H1 (cell line): ENCODE measurements around the gene GMPR2. TPM values are rescaled to one million over a fixed set of nuclear protein-coding genes. Genes with fewer than 3 reads are reported as not detected.

ENCODE experiments used
- CTCF ChIA-PET: fragments of 300-600 bp; sonication (Branson Sonifier 250); formaldehyde crosslinking; loops from one replicate; lab custom pipeline; 2021; ENCODE audit not compliant: partially characterized antibody; lab: Charles Lee
- POLR2A ChIA-PET: fragments of 300-600 bp; sonication (Branson Sonifier 250); formaldehyde crosslinking; loops from one replicate; lab custom pipeline; 2021; ENCODE audit warnings: inconsistent platforms; ENCODE audit not compliant: partially characterized antibody; lab: Charles Lee
- DNase-seq, 2 experiments: peaks; one replicate each; pipeline versions ENCODE4 v3.0.0 to v3.0.0-alpha.2; 2010 to 2022; ENCODE audit warnings: low spot score in 2 of 2, low read depth in 1 of 2, mixed read lengths in 1 of 2
- FAIRE-seq: peaks from 2 replicates; lab custom pipeline; 2011; peaks lifted over from hg19 to GRCh38; lab: Jason Lieb, UNC
- H2AFZ ChIP-seq: 2 replicates; pipeline ENCODE4 v1.8.1; 2012; ENCODE audit warnings: low read length, inconsistent platforms
- H2AK5ac ChIP-seq: 2 replicates; pipeline ENCODE4 v1.6.1; 2013; ENCODE audit warnings: low read depth, low read length
- H2BK120ac ChIP-seq: replicated peaks from 2 replicates; pipeline ENCODE3; 2013; ENCODE audit warnings: low read depth, low read length, inconsistent platforms
- H2BK12ac ChIP-seq: 2 replicates; pipeline ENCODE4 v1.6.1; 2013; ENCODE audit warnings: low read depth, low read length
- H2BK15ac ChIP-seq: 2 replicates; pipeline ENCODE4 v1.6.1; 2013; ENCODE audit warnings: low read length
- H2BK20ac ChIP-seq: 2 replicates; pipeline ENCODE4 v1.6.1; 2013; ENCODE audit warnings: low read length
- H2BK5ac ChIP-seq: 2 replicates; pipeline ENCODE4 v1.6.1; 2013; ENCODE audit warnings: low read depth, low read length
- H3K14ac ChIP-seq: 2 replicates; pipeline ENCODE4 v1.6.1; 2013; ENCODE audit warnings: inconsistent platforms; ENCODE audit not compliant: insufficient read length
- H3K18ac ChIP-seq: 2 replicates; pipeline ENCODE4 v1.6.1; 2013; ENCODE audit warnings: low read length; ENCODE audit errors: extremely low read depth
- H3K23ac ChIP-seq: 2 replicates; pipeline ENCODE4 v1.6.1; 2013; ENCODE audit warnings: inconsistent platforms; ENCODE audit not compliant: insufficient read length
- H3K23me2 ChIP-seq: 2 replicates; pipeline ENCODE4 v1.6.1; 2013; ENCODE audit warnings: low read depth, low read length
- H3K27ac ChIP-seq: 2 replicates; pipeline ENCODE4 v1.6.1; 2011; ENCODE audit warnings: low read depth, low read length, inconsistent platforms
- H3K27me3 ChIP-seq, 4 experiments: replicated peaks in 1 of 4; 1 replicate in 1 of 4; 2 replicates in 3 of 4; pipeline versions ENCODE4 v1.6.1 to v1.8.1; 2011 to 2013; ENCODE audit warnings: low read length in 3 of 4, mild to moderate bottlenecking in 3 of 4, inconsistent platforms in 2 of 4, mixed read lengths in 2 of 4, moderate library complexity in 1 of 4; ENCODE audit not compliant: control insufficient read depth in 3 of 4, insufficient read depth in 3 of 4; ENCODE audit errors: extremely low read depth in 1 of 4
- H3K36me3 ChIP-seq, 4 experiments: 2 replicates each; pipeline versions ENCODE4 v1.6.1 to v1.8.1; 2011 to 2013; ENCODE audit warnings: mild to moderate bottlenecking in 4 of 4, low read length in 3 of 4, moderate library complexity in 2 of 4, control low read depth in 1 of 4, inconsistent platforms in 1 of 4; ENCODE audit not compliant: insufficient read depth in 4 of 4, control insufficient read depth in 2 of 4
- H3K4ac ChIP-seq: replicated peaks from 2 replicates; pipeline ENCODE3; 2013; ENCODE audit warnings: low read length, low read depth, mixed read lengths, inconsistent platforms; ENCODE audit not compliant: insufficient read length
- H3K4me1 ChIP-seq, 4 experiments: replicated peaks in 1 of 4; 1 replicate in 1 of 4; 2 replicates in 3 of 4; pipeline versions ENCODE4 v1.6.1 to v1.8.1; 2011 to 2013; ENCODE audit warnings: low read length in 3 of 4, inconsistent platforms in 2 of 4, mixed read lengths in 1 of 4; ENCODE audit not compliant: insufficient read depth in 4 of 4, control insufficient read depth in 3 of 4
- H3K4me2 ChIP-seq, 2 experiments: 2 replicates each; pipeline versions ENCODE4 v1.6.1 to v1.8.1; 2011 to 2013; ENCODE audit warnings: low read depth in 2 of 2, low read length in 2 of 2, control low read depth in 1 of 2, inconsistent platforms in 1 of 2, mild to moderate bottlenecking in 1 of 2; ENCODE audit not compliant: insufficient read depth in 1 of 2
- H3K4me3 ChIP-seq, 4 experiments: fragments of 200-600, 300-600 bp in 1 of 4; sonication (generic), shearing (Covaris generic), sonication (Bioruptor Twin) in 1 of 4; 2 replicates each; pipeline versions ENCODE4 v1.5.1 to v1.8.1; 2011 to 2016; ENCODE audit warnings: low read length in 4 of 4, low read depth in 3 of 4, control low read depth in 2 of 4, inconsistent platforms in 2 of 4, mild to moderate bottlenecking in 2 of 4, mixed read lengths in 1 of 4, moderate library complexity in 1 of 4; ENCODE audit not compliant: insufficient read depth in 2 of 4; ENCODE audit errors: extremely low read depth in 1 of 4
- H3K56ac ChIP-seq: replicated peaks from 2 replicates; pipeline ENCODE3; 2013; ENCODE audit warnings: low read depth, mild to moderate bottlenecking, mixed read lengths, low read length, inconsistent platforms; ENCODE audit not compliant: insufficient read length
- H3K79me1 ChIP-seq: 2 replicates; pipeline ENCODE4 v1.6.1; 2013; ENCODE audit warnings: low read depth, low read length, control low read depth
- H3K79me2 ChIP-seq, 2 experiments: 2 replicates each; pipeline versions ENCODE4 v1.6.1 to v1.8.1; 2012 to 2013; ENCODE audit warnings: low read length in 2 of 2, mild to moderate bottlenecking in 2 of 2, inconsistent platforms in 1 of 2; ENCODE audit not compliant: insufficient read depth in 2 of 2, control insufficient read depth in 1 of 2
- H3K9ac ChIP-seq, 4 experiments: replicated peaks in 1 of 4; 1 replicate in 1 of 4; 2 replicates in 3 of 4; pipeline versions ENCODE4 v1.6.1 to v1.8.1; 2011 to 2013; ENCODE audit warnings: low read depth in 3 of 4, low read length in 3 of 4, control low read depth in 2 of 4, mild to moderate bottlenecking in 2 of 4, moderate library complexity in 2 of 4, inconsistent platforms in 1 of 4; ENCODE audit errors: extremely low read depth in 1 of 4
- H3K9me3 ChIP-seq, 2 experiments: 2 replicates each; pipeline versions ENCODE4 v1.6.1 to v1.8.1; 2012 to 2013; ENCODE audit warnings: mild to moderate bottlenecking in 2 of 2, moderate library complexity in 2 of 2, control low read depth in 1 of 2, inconsistent platforms in 1 of 2, low read depth in 1 of 2, low read length in 1 of 2, mixed read lengths in 1 of 2; ENCODE audit not compliant: insufficient read depth in 2 of 2
- H4K20me1 ChIP-seq, 2 experiments: replicated peaks in 1 of 2; 2 replicates each; pipeline versions ENCODE3 to v1.8.1; 2011 to 2013; ENCODE audit warnings: inconsistent platforms in 2 of 2, low read length in 2 of 2, mild to moderate bottlenecking in 1 of 2; ENCODE audit not compliant: insufficient read depth in 2 of 2, control insufficient read depth in 1 of 2
- H4K5ac ChIP-seq: 2 replicates; pipeline ENCODE4 v1.6.1; 2013; ENCODE audit warnings: low read length, low read depth, mixed read lengths, inconsistent platforms; ENCODE audit not compliant: insufficient read length
- H4K8ac ChIP-seq: 2 replicates; pipeline ENCODE4 v1.8.0; 2013; ENCODE audit warnings: mild to moderate bottlenecking, moderate library complexity, low read length, inconsistent platforms; ENCODE audit not compliant: insufficient read depth; ENCODE audit errors: extremely low read depth
- H4K91ac ChIP-seq: replicated peaks from 2 replicates; pipeline ENCODE3; 2013; ENCODE audit warnings: low read length, mixed read lengths, inconsistent platforms; ENCODE audit not compliant: insufficient read length
- BRCA1 ChIP-seq: IDR thresholded peaks from 2 replicates; pipeline ENCODE4 v1.6.1; 2012; ENCODE audit warnings: low read depth, low read length, improper control_type of control experiment
- CHD2 ChIP-seq: IDR thresholded peaks from 2 replicates; pipeline ENCODE4 v1.6.1; 2012; ENCODE audit warnings: low read length, improper control_type of control experiment
- HDAC2 ChIP-seq, 2 experiments: fragments of 300-600 bp in 1 of 2; sonication (generic) in 1 of 2; IDR thresholded peaks; 2 replicates each; pipeline ENCODE4 v1.6.1; 2011 to 2012; ENCODE audit warnings: low read depth in 2 of 2, low read length in 2 of 2, mild to moderate bottlenecking in 2 of 2, moderate library complexity in 2 of 2, borderline replicate concordance in 1 of 2, inconsistent platforms in 1 of 2
- KDM1A ChIP-seq: fragments of 200-600, 300-600 bp; sonication (generic); IDR thresholded peaks from 2 replicates; pipeline ENCODE4 v1.7.1; 2016; ENCODE audit warnings: mild to moderate bottlenecking, low read length, borderline replicate concordance
- MAFK ChIP-seq: IDR thresholded peaks from 2 replicates; pipeline ENCODE4 v1.6.1; 2012; ENCODE audit warnings: low read depth, mild to moderate bottlenecking, improper control_type of control experiment, low read length
- NANOG ChIP-seq: IDR thresholded peaks from 2 replicates; pipeline ENCODE4 v1.6.1; 2011; ENCODE audit warnings: low read length, low read depth, mild to moderate bottlenecking, inconsistent platforms; ENCODE audit not compliant: insufficient read depth, poor library complexity, severe bottlenecking
- SIN3A ChIP-seq, 2 experiments: IDR thresholded peaks in 1 of 2; conservative IDR thresholded peaks in 1 of 2; 2 replicates each; pipeline ENCODE4 v1.6.1; 2011 to 2012; ENCODE audit warnings: low read length in 2 of 2, improper control_type of control experiment in 1 of 2, low read depth in 1 of 2, mild to moderate bottlenecking in 1 of 2
- TAF1 ChIP-seq: IDR thresholded peaks from 2 replicates; pipeline ENCODE4 v1.6.1; 2011; ENCODE audit warnings: mild to moderate bottlenecking, low read depth, low read length
- ZNF274 ChIP-seq: IDR thresholded peaks from 2 replicates; pipeline ENCODE4 v1.7.0; 2012; ENCODE audit warnings: low read length, borderline replicate concordance; ENCODE audit errors: extremely low read depth
- WGBS, 2 experiments: shearing (Covaris generic) in 1 of 2; methylation state at CpG; one replicate each; pipeline versions ENCODE4 v1.1.6 to v1.1.7; 2013 to 2015; ENCODE audit warnings: low lambda C conversion rate in 2 of 2, mixed read lengths in 2 of 2, inconsistent platforms in 1 of 2, low coverage in 1 of 2, missing lambda C conversion rate in 1 of 2; ENCODE audit not compliant: insufficient replicate concordance in 2 of 2, insufficient coverage in 1 of 2, insufficient read length in 1 of 2; ENCODE audit errors: extremely low coverage in 1 of 2, missing lambda C conversion rate in 1 of 2; 5-methylcytosine and 5-hydroxymethylcytosine counted together
- polyA plus RNA-seq, 7 experiments: library from polyadenylated mRNA; depleted of rRNA in 3 of 7; stranded (reverse) in 5 of 7; unstranded in 2 of 7; fragments of >200 nt in 5 of 7; fragments of 200-250 nt in 2 of 7; gene quantifications; 1 replicate in 5 of 7; 2 replicates in 1 of 7; 4 replicates in 1 of 7; pipeline versions ENCODE4 v1.2.1 to v1.2.3, GENCODE V29; 2011 to 2013; ENCODE audit warnings: missing spikeins in 2 of 7, mixed read lengths in 2 of 7
- total RNA-seq: library from RNA; stranded (reverse); fragmentation: NEBNext Ultra II Directional; extraction: Animal tissue kit (Norgen Biotek cat#: 25700); gene quantifications from 2 replicates; pipeline ENCODE4 v1.2.1, GENCODE V29; 2021
- TF ChIP-seq, protein P1 (sequence below): IDR thresholded peaks from 2 replicates; pipeline ENCODE4 v1.6.1; 2011; ENCODE audit warnings: low read length, improper control_type of control experiment
- TF ChIP-seq, protein P2 (sequence below): IDR thresholded peaks from 2 replicates; pipeline ENCODE4 v1.6.1; 2012; ENCODE audit warnings: inconsistent platforms

The GMPR2 gene
- total and polyA plus RNA-seq, 2 of the 8 experiments (the other 6 are each of a cell fraction or from before 2014, with no cell fraction given), result 61.6 to 85.3 TPM

DNA sequence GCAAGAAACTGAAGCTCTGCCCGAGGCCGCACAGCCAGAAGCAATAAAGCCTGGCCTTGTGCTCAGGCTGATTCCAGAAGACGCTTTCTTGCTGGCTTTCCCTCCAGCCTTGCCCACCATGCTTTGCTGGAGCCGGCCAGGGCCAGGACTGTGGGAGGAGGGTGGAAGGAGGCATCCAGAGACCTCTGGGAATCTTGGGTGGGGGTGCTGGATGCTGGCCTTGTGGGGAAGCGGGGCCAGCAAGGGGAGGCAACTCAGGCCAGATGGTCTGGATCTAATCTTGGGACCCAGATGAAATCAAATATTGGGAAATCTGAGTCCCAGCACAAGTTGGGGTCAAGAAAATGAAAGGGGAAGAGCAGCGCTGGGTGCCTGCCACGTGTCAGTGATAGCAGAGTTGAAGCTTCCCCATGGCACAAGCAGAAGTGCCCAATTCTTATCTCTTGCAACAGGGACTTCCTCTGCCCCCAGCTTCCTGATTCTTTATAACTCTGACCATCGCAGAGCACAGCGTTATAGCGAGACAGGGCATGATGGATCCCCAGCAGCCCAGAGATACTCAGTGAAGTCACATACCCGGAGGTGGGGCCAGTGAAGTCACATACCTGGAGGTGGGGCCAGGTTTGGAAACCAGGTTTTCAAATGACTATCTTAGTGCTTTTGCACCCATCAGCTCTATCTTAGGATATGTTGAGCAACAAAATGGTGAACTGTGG, 45.0 kb downstream of the GMPR2 start:
- no peaks in the 10 kb centered on the region for H3K79me2 ChIP-seq
- no peak for TF ChIP-seq BRCA1
- no peak for TF ChIP-seq ZNF274
- TF ChIP-seq, protein P1, sequence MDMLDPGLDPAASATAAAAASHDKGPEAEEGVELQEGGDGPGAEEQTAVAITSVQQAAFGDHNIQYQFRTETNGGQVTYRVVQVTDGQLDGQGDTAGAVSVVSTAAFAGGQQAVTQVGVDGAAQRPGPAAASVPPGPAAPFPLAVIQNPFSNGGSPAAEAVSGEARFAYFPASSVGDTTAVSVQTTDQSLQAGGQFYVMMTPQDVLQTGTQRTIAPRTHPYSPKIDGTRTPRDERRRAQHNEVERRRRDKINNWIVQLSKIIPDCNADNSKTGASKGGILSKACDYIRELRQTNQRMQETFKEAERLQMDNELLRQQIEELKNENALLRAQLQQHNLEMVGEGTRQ, result no peak
- TF ChIP-seq HDAC2 (IDR thresholded peaks at IDR 0.05; ENCODE audit: borderline replicate concordance in 1 of 2, low read depth in 2 of 2, low read length in 2 of 2), result no peak
- no peak for TF ChIP-seq KDM1A
- TF ChIP-seq, protein P2, sequence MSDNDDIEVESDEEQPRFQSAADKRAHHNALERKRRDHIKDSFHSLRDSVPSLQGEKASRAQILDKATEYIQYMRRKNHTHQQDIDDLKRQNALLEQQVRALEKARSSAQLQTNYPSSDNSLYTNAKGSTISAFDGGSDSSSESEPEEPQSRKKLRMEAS, result no peak
- no peak for TF ChIP-seq TAF1
- no peak for TF ChIP-seq NANOG
- no peak for TF ChIP-seq CHD2
- TF ChIP-seq SIN3A (conservative IDR thresholded peaks at IDR 0.05 in 1 of 2, IDR thresholded peaks at IDR 0.05 in 1 of 2; ENCODE audit: low read depth in 1 of 2, low read length in 2 of 2), result no peak
- TF ChIP-seq MAFK, result no peak
- ChIA-PET POLR2A (interaction anchor here (0.5 to 2.3 kb wide), 5 partner anchors 12 to 65 kb away, joined by 3 to 9 read pairs (median 3); no protein-coding TSS in a partner anchor), CTCF (interaction anchor here (0.9 to 11.5 kb wide), 9 partner anchors 12 to 52 kb away, joined by 3 to 137 read pairs (median 3); partner anchors contain the start of genes DHRS1, NOP9 and TINF2)
- H2BK120ac ChIP-seq, result no peak overlapping the region
- no peaks in the 10 kb centered on the region for H3K4me1 ChIP-seq
- no peaks in the 10 kb centered on the region for H3K27me3 ChIP-seq
- H3K27ac ChIP-seq, result no peak overlapping the region
- no peak overlapping the region for H2BK5ac ChIP-seq
- H3K4ac ChIP-seq, result no peak overlapping the region
- no peaks in the 10 kb centered on the region for H3K36me3 ChIP-seq
- H4K5ac ChIP-seq, result no peak overlapping the region
- H3K79me1 ChIP-seq, result no peaks in the 10 kb centered on the region
- no peak overlapping the region for H2AFZ ChIP-seq
- no peak overlapping the region for H3K9ac ChIP-seq
- H3K23ac ChIP-seq, result no peak overlapping the region
- H3K4me2 ChIP-seq, result no peak overlapping the region
- no peak overlapping the region for H3K14ac ChIP-seq
- H2AK5ac ChIP-seq, result no peak overlapping the region
- no peak overlapping the region; the same call in 1 of the 2 replicates for H4K8ac ChIP-seq
- no peak for DNase-seq
- H3K18ac ChIP-seq, result no peak overlapping the region
- FAIRE-seq, result no peak
- H3K23me2 ChIP-seq, result no peaks in the 10 kb centered on the region
- H4K91ac ChIP-seq, result no peak overlapping the region
- no peak overlapping the region for H3K56ac ChIP-seq
- no peak overlapping the region for H2BK12ac ChIP-seq
- H3K9me3 ChIP-seq, result no peaks in the 10 kb centered on the region
- 87% methylated on average over 11 of the region's 11 CpGs; no CpG with 5 or more reads in 1 of the 2 experiments for WGBS, 2 experiments
- H2BK20ac ChIP-seq, result no peak overlapping the region
- no peak overlapping the region for H2BK15ac ChIP-seq
- no peak overlapping the region for H3K4me3 ChIP-seq
- H4K20me1 ChIP-seq, result peaks cover 0 to 3% of the 10 kb centered on the region in 2 experiments
